Measurements from ENCODE around the gene GLB1L.

GRCh38 chr2:219199470-219200211 is 45.6 kb downstream of the GLB1L start:
- TF ChIP-seq CTCF (IDR thresholded peaks at IDR 0.05) (no peak), POLR2A (IDR thresholded peaks at IDR 0.05) (no peak)

All from vagina (tissue), 2 donors.